Neural progenitor cell (in vitro differentiated cells): ENCODE measurements around the gene XIST. TPM values are rescaled to one million over a fixed set of nuclear protein-coding genes. Genes with fewer than 3 reads are reported as not detected.

ENCODE experiments used
- DNase-seq: peaks from one replicate; pipeline ENCODE4 v3.0.0-alpha.2; 2016; ENCODE audit warnings: low spot score
- H2AFZ ChIP-seq: fragments of 200-600 bp; sonication (generic); replicated peaks from 2 replicates; pipeline ENCODE4 v1.6.1; 2016; ENCODE audit warnings: antibody characterized with exemption
- H3F3A ChIP-seq: fragments of 200-600 bp; sonication (generic); 2 replicates; pipeline ENCODE4 v1.6.1; 2016; ENCODE audit warnings: antibody characterized with exemption, low read depth
- H3K27ac ChIP-seq: fragments of 200-600 bp; sonication (generic); 2 replicates; pipeline ENCODE4 v1.5.1; 2016; ENCODE audit warnings: mild to moderate bottlenecking
- H3K27me3 ChIP-seq: fragments of 200-600 bp; sonication (generic); 2 replicates; pipeline ENCODE4 v1.6.1; 2016; ENCODE audit warnings: mild to moderate bottlenecking, moderate library complexity
- H3K36me3 ChIP-seq: fragments of 200-600 bp; sonication (generic); 2 replicates; pipeline ENCODE4 v1.5.1; 2016
- H3K4me1 ChIP-seq: fragments of 200-600 bp; sonication (generic); 2 replicates; pipeline ENCODE4 v1.6.1; 2016; ENCODE audit warnings: mixed run types
- H3K4me2 ChIP-seq: fragments of 200-600 bp; sonication (generic); 2 replicates; pipeline ENCODE4 v1.6.1; 2016
- H3K4me3 ChIP-seq: fragments of 200-600 bp; sonication (generic); 2 replicates; pipeline ENCODE4 v1.5.1; 2016
- H3K79me2 ChIP-seq: fragments of 200-600 bp; sonication (generic); 2 replicates; pipeline ENCODE4 v1.6.1; 2016; ENCODE audit warnings: low read depth
- H3K9ac ChIP-seq: fragments of 200-600 bp; sonication (generic); 2 replicates; pipeline ENCODE4 v1.6.1; 2016
- H3K9me3 ChIP-seq: fragments of 200-600 bp; sonication (generic); 2 replicates; pipeline ENCODE4 v1.5.1; 2016; ENCODE audit warnings: low read depth
- H4K20me1 ChIP-seq: fragments of 200-600 bp; sonication (generic); 2 replicates; pipeline ENCODE4 v1.6.1; 2016; ENCODE audit warnings: low read depth
- H3K27ac Mint-ChIP-seq: 3 replicates; pipeline ENCODE4 v1.8.0; 2021; ENCODE audit warnings: mixed read lengths
- H3K27me3 Mint-ChIP-seq: 2 replicates; pipeline ENCODE4 v1.8.0; 2022; ENCODE audit warnings: low read depth, mild to moderate bottlenecking, inconsistent platforms, moderate library complexity, mixed read lengths; ENCODE audit not compliant: insufficient read depth
- H3K36me3 Mint-ChIP-seq: 3 replicates; pipeline ENCODE4 v1.8.0; 2021; ENCODE audit warnings: mixed read lengths
- H3K4me1 Mint-ChIP-seq: 3 replicates; pipeline ENCODE4 v1.8.0; 2021; ENCODE audit warnings: mixed read lengths
- H3K4me3 Mint-ChIP-seq: 3 replicates; pipeline ENCODE4 v1.8.0; 2021; ENCODE audit warnings: mild to moderate bottlenecking, moderate library complexity, mixed read lengths
- H3K9me3 Mint-ChIP-seq: 3 replicates; pipeline ENCODE4 v1.8.0; 2020; ENCODE audit warnings: mixed read lengths
- EZH2 ChIP-seq: fragments of 200-600 bp; sonication (generic); IDR thresholded peaks from 2 replicates; pipeline ENCODE4 v1.6.1; 2017; ENCODE audit warnings: antibody characterized with exemption, mild to moderate bottlenecking, moderate library complexity
- EZH2phosphoT487 ChIP-seq: fragments of 200-600 bp; sonication (generic); IDR thresholded peaks from 2 replicates; pipeline ENCODE4 v1.6.1; 2017; ENCODE audit warnings: antibody characterized with exemption
- total RNA-seq: library from RNA; depleted of rRNA; stranded (reverse); fragments of >200 nt; gene quantifications from 2 replicates; pipeline ENCODE4 v1.2.3, GENCODE V29; 2015; ENCODE audit warnings: low replicate concordance
- TF ChIP-seq, protein P1 (sequence below): fragments of 200-600 bp; sonication (generic); IDR thresholded peaks from 2 replicates; pipeline ENCODE4 v1.5.1; 2017; ENCODE audit warnings: antibody characterized with exemption, mild to moderate bottlenecking

The XIST gene
- total RNA-seq, 1 donor from 2014 or later = not detected

DNA sequence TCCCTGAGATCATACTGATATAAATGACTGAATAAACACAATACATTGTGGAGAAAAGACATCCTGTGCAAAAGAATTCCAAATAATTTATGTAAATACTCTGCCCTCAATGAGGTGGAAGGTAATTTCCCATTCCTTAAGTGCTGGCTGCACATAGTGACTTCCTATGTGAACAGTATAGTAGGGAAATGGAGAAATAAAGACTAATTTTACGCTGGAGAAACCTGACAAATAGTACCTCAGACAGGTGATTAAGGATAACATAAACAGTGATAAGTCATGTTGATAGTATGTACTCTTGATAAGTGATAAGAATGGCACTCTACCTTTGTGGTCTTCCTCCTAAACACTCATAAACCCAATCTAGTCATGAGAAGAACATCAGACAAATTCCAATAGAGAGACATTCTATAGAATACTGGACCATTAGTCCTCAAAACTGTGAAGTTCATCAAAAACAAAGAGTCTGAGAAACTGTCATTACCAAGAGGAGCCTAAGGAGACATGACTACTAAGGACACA lies 15.5 kb downstream of the XIST start:
- H3K27ac Mint-ChIP-seq = no peak overlapping the region
- DNase-seq = no peak
- no peaks in the 10 kb centered on the region for H4K20me1 ChIP-seq
- TF ChIP-seq, protein P1, sequence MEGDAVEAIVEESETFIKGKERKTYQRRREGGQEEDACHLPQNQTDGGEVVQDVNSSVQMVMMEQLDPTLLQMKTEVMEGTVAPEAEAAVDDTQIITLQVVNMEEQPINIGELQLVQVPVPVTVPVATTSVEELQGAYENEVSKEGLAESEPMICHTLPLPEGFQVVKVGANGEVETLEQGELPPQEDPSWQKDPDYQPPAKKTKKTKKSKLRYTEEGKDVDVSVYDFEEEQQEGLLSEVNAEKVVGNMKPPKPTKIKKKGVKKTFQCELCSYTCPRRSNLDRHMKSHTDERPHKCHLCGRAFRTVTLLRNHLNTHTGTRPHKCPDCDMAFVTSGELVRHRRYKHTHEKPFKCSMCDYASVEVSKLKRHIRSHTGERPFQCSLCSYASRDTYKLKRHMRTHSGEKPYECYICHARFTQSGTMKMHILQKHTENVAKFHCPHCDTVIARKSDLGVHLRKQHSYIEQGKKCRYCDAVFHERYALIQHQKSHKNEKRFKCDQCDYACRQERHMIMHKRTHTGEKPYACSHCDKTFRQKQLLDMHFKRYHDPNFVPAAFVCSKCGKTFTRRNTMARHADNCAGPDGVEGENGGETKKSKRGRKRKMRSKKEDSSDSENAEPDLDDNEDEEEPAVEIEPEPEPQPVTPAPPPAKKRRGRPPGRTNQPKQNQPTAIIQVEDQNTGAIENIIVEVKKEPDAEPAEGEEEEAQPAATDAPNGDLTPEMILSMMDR = no peak
- TF ChIP-seq EZH2 = no peak
- no peak for TF ChIP-seq EZH2phosphoT487
- H3K27ac ChIP-seq = no peak overlapping the region
- H3K4me1 Mint-ChIP-seq = no peaks in the 10 kb centered on the region
- no peaks in the 10 kb centered on the region for H3K9me3 ChIP-seq
- H3F3A ChIP-seq = no peaks in the 10 kb centered on the region
- no peaks in the 10 kb centered on the region for H3K27me3 ChIP-seq
- H3K9me3 Mint-ChIP-seq = no peaks in the 10 kb centered on the region
- H3K4me2 ChIP-seq = no peak overlapping the region
- H3K4me3 ChIP-seq = no peak overlapping the region
- no peak overlapping the region for H3K4me3 Mint-ChIP-seq
- H3K4me1 ChIP-seq = no peaks in the 10 kb centered on the region
- H3K36me3 Mint-ChIP-seq = no peaks in the 10 kb centered on the region
- H2AFZ ChIP-seq = no peak overlapping the region
- H3K27me3 Mint-ChIP-seq = no peaks in the 10 kb centered on the region
- no peaks in the 10 kb centered on the region for H3K36me3 ChIP-seq
- no peak overlapping the region for H3K9ac ChIP-seq
- no peaks in the 10 kb centered on the region for H3K79me2 ChIP-seq

DNA sequence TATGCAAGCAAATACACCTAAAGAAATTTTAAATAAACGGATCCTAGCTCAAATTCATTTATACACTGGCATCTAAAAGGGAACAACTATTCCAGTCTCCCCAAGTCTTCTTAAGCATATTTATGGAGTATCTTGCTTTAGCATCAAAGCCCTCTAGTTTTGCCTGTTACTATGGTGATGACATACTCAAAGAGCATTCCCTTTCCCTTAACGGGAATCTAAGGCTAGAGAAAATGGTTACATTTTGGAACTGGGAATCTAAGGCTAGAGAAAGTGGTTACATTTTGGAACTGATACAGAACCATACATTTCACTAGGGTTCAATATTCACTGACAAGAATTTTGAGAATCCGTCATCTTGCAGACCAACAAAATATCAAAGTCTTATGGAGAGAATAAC lies 18.3 kb downstream of the XIST start:
- H3K36me3 Mint-ChIP-seq = no peaks in the 10 kb centered on the region
- H3K27ac ChIP-seq = no peak overlapping the region
- H3K9me3 Mint-ChIP-seq = no peaks in the 10 kb centered on the region
- no peak overlapping the region for H3K27ac Mint-ChIP-seq
- no peak overlapping the region for H3K4me3 Mint-ChIP-seq
- H4K20me1 ChIP-seq = no peaks in the 10 kb centered on the region
- H2AFZ ChIP-seq = no peak overlapping the region
- H3K27me3 ChIP-seq = no peaks in the 10 kb centered on the region
- no peak overlapping the region for H3K4me2 ChIP-seq
- H3F3A ChIP-seq = no peaks in the 10 kb centered on the region
- no peaks in the 10 kb centered on the region for H3K4me1 Mint-ChIP-seq
- no peaks in the 10 kb centered on the region for H3K9me3 ChIP-seq
- no peaks in the 10 kb centered on the region for H3K4me1 ChIP-seq
- H3K27me3 Mint-ChIP-seq = no peaks in the 10 kb centered on the region
- H3K36me3 ChIP-seq = no peaks in the 10 kb centered on the region
- TF ChIP-seq EZH2 (no peak), EZH2phosphoT487 (no peak)
- TF ChIP-seq, protein P1 = no peak
- no peak overlapping the region for H3K9ac ChIP-seq
- no peak for DNase-seq
- H3K4me3 ChIP-seq = no peak overlapping the region
- H3K79me2 ChIP-seq = no peaks in the 10 kb centered on the region

DNA sequence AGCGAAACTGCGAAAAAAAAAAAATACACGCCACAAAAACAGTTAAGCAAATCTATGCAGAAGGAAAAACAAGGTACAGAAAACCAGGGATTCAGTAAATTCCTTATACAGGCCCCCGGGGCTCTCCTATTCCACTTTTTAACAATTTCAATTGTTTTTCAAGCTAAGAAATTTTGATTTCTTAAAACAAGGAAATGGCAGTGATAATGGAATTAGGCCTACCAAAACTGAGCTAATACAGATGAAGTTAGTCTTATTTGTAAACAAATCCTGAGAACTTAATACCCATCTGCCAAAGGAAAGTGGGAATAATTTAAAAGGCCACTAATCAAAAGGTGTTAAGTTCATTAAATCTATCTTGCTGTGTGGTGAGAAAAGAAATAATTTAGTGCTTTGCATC lies 20.2 kb downstream of the XIST start:
- no peak overlapping the region for H2AFZ ChIP-seq

More for the DNA sequence above, 20.2 kb downstream of the XIST start:
- H3K79me2 ChIP-seq = no peaks in the 10 kb centered on the region
- no peaks in the 10 kb centered on the region for H3F3A ChIP-seq
- H3K9ac ChIP-seq = no peak overlapping the region
- H3K27ac ChIP-seq = no peak overlapping the region
- no peaks in the 10 kb centered on the region for H3K36me3 Mint-ChIP-seq
- H3K9me3 Mint-ChIP-seq = no peaks in the 10 kb centered on the region
- no peaks in the 10 kb centered on the region for H4K20me1 ChIP-seq
- H3K4me3 ChIP-seq = no peak overlapping the region
- no peaks in the 10 kb centered on the region for H3K4me1 Mint-ChIP-seq
- H3K9me3 ChIP-seq = no peaks in the 10 kb centered on the region
- no peak overlapping the region for H3K4me2 ChIP-seq
- no peak overlapping the region for H3K27ac Mint-ChIP-seq
- no peak for DNase-seq
- TF ChIP-seq EZH2 (no peak), EZH2phosphoT487 (no peak)
- TF ChIP-seq, protein P1 = no peak
- H3K4me3 Mint-ChIP-seq = no peak overlapping the region
- no peaks in the 10 kb centered on the region for H3K36me3 ChIP-seq
- no peaks in the 10 kb centered on the region for H3K4me1 ChIP-seq
- H3K27me3 ChIP-seq = no peaks in the 10 kb centered on the region
- no peaks in the 10 kb centered on the region for H3K27me3 Mint-ChIP-seq
